ENCODE results near the gene MYH6.

- no peak for TF ChIP-seq CTCF (IDR thresholded peaks at IDR 0.05)
- TF ChIP-seq POLR2A (IDR thresholded peaks at IDR 0.05) = no peak
- TF ChIP-seq EP300 (IDR thresholded peaks at IDR 0.05) = no peak
- no peak for TF ChIP-seq POLR2AphosphoS5 (IDR thresholded peaks at IDR 0.05)
Observed at GRCh38 chr14:23414254-23414653, 6.2 kb upstream of the MYH6 start.

Data from sigmoid colon (tissue), 4 donors.